H7 (cell line): Measurements from ENCODE around the gene TIMM17B. TPM values are rescaled to one million over a fixed set of nuclear protein-coding genes. Genes with fewer than 3 reads are reported as not detected.

Source experiments
- total RNA-seq: library from RNA; depleted of rRNA; stranded (reverse); fragments of >200 nt; shearing (Covaris generic); gene quantifications from 2 replicates; pipeline ENCODE4 v1.2.3, GENCODE V29; 2014; rRNA removed

Gene TIMM17B
- total RNA-seq, 1 experiment from 2014 or later, result 157 TPM

Other genes starting within 250 kb of the TIMM17B start
- 0.67 and 0.69 TPM in 2 replicates for gene WAS, start 214.0 kb downstream of the TIMM17B start, total RNA-seq
- 19.6 and 20.4 TPM in 2 replicates for gene SUV39H1, start 201.0 kb downstream of the TIMM17B start, total RNA-seq
- gene GLOD5, start 136.0 kb downstream of the TIMM17B start, total RNA-seq, result not detected in 2 replicates
- not detected in 2 replicates for gene GATA1, start 111.2 kb downstream of the TIMM17B start, total RNA-seq
- 52.4 and 54.8 TPM in 2 replicates for gene HDAC6, start 95.7 kb downstream of the TIMM17B start, total RNA-seq
- 0.21 TPM in 1 of 2 replicates, not detected in the other for gene ERAS, start 71.3 kb downstream of the TIMM17B start, total RNA-seq
- gene PCSK1N, start 62.2 kb downstream of the TIMM17B start, total RNA-seq, result 0.59 and 1.6 TPM in 2 replicates
- 30.2 and 39.8 TPM in 2 replicates for gene PQBP1, start 162 bp upstream of the TIMM17B start, total RNA-seq
- gene SLC35A2, start 13.9 kb upstream of the TIMM17B start, total RNA-seq, result 12.0 and 12.3 TPM in 2 replicates
- gene PIM2, start 21.3 kb upstream of the TIMM17B start, total RNA-seq, result 161 and 207 TPM in 2 replicates
- gene OTUD5, start 59.8 kb upstream of the TIMM17B start, total RNA-seq, result 32.6 and 35.1 TPM in 2 replicates
- 0.76 and 1.00 TPM in 2 replicates for gene KCND1, start 74.1 kb upstream of the TIMM17B start, total RNA-seq
- gene GRIPAP1, start 104.5 kb upstream of the TIMM17B start, total RNA-seq, result 19.9 and 23.7 TPM in 2 replicates
- gene TFE3, start 145.6 kb upstream of the TIMM17B start, total RNA-seq, result 41.6 and 45.9 TPM in 2 replicates
- 4.7 and 5.8 TPM in 2 replicates for gene CCDC120, start 161.2 kb upstream of the TIMM17B start, total RNA-seq
- gene PRAF2, start 176.2 kb upstream of the TIMM17B start, total RNA-seq, result 6.3 and 6.7 TPM in 2 replicates
- 28.5 and 33.6 TPM in 2 replicates for gene WDR45, start 182.1 kb upstream of the TIMM17B start, total RNA-seq
- gene GPKOW, start 226.0 kb upstream of the TIMM17B start, total RNA-seq, result 24.4 and 31.4 TPM in 2 replicates